ENCODE results near the gene SLC5A12.

GRCh38 chr11:26708736-26709456 lies 13.0 kb downstream of the SLC5A12 start:
- TF ChIP-seq, protein P1, sequence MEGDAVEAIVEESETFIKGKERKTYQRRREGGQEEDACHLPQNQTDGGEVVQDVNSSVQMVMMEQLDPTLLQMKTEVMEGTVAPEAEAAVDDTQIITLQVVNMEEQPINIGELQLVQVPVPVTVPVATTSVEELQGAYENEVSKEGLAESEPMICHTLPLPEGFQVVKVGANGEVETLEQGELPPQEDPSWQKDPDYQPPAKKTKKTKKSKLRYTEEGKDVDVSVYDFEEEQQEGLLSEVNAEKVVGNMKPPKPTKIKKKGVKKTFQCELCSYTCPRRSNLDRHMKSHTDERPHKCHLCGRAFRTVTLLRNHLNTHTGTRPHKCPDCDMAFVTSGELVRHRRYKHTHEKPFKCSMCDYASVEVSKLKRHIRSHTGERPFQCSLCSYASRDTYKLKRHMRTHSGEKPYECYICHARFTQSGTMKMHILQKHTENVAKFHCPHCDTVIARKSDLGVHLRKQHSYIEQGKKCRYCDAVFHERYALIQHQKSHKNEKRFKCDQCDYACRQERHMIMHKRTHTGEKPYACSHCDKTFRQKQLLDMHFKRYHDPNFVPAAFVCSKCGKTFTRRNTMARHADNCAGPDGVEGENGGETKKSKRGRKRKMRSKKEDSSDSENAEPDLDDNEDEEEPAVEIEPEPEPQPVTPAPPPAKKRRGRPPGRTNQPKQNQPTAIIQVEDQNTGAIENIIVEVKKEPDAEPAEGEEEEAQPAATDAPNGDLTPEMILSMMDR (conservative IDR thresholded peaks at IDR 0.05; ENCODE audit: low read depth, low read length), result no peak
- TF ChIP-seq EZH2 (IDR thresholded peaks at IDR 0.05; ENCODE audit: low read length, unreplicated experiment), result no peak
